Omental fat pad (tissue), 4 donors: ENCODE results near the gene DSTN. TPM values are rescaled to one million over a fixed set of nuclear protein-coding genes. Genes with fewer than 3 reads are reported as not detected.
"Not testable (repeated sequence)": the region's sequence is repeated elsewhere in the genome, so short reads cannot be mapped to it uniquely, and the experiment has no call there.

ENCODE experiments used
- ATAC-seq: fragments of 150-250 bp; one replicate; pipeline ENCODE4 v1.9.1; 2016; ENCODE audit warnings: mild to moderate bottlenecking, moderate library complexity; ENCODE audit not compliant: low FRiP score
- DNase-seq: peaks from one replicate; pipeline ENCODE4 v3.0.0-alpha.2; 2019; ENCODE audit warnings: low spot score
- CTCF ChIP-seq, 3 donors: fragments of 450-650 bp; IDR thresholded peaks; one replicate each; pipeline ENCODE4 v1.5.1; 2016 to 2017; ENCODE audit warnings: antibody characterized with exemption in 3 of 3, mild to moderate bottlenecking in 3 of 3, moderate library complexity in 2 of 3
- total RNA-seq, 4 donors: library from RNA; depleted of rRNA; stranded (reverse); fragments of >200 nt; gene quantifications; one replicate each; pipeline ENCODE4 v1.1.0, GENCODE V29; 2016

DSTN gene
- total RNA-seq, 4 donors from 2014 or later, result 147 to 228 (median 170) TPM

GRCh38 chr20:17655286-17655651 is 85.4 kb downstream of the DSTN start:
- DNase-seq (no peak), ATAC-seq (no peak)
- TF ChIP-seq CTCF (IDR thresholded peaks at IDR 0.05), result no peak

- ATAC-seq (no peak), DNase-seq (no peak)
- no peak for TF ChIP-seq CTCF (IDR thresholded peaks at IDR 0.05)
Measured at GRCh38 chr20:17655865-17656479, 86.1 kb downstream of the DSTN start.

GRCh38 chr20:17657079-17657825 is 87.4 kb downstream of the DSTN start:
- no peak for DNase-seq
- no peak for ATAC-seq
- TF ChIP-seq CTCF (IDR thresholded peaks at IDR 0.05), result no peak

GRCh38 chr20:17657898-17658647 is 88.2 kb downstream of the DSTN start:
- DNase-seq (no peak), ATAC-seq (no peak)

GRCh38 chr20:17658648-17658993 is 88.7 kb downstream of the DSTN start:
- no peak for DNase-seq
- no peak for TF ChIP-seq CTCF (IDR thresholded peaks at IDR 0.05)
- ATAC-seq, result no peak

More at GRCh38 chr20:17657898-17658647, 88.2 kb downstream of the DSTN start:
- TF ChIP-seq CTCF (IDR thresholded peaks at IDR 0.05), result no peak

GRCh38 chr20:17659344-17659743 is 89.5 kb downstream of the DSTN start:
- not testable (repeated sequence) for DNase-seq, ATAC-seq

Other genes starting within 250 kb of the DSTN start
- 1 to 10 TPM in 2 of 4 donors, under 1 TPM in 2; 0.38 to 2.0 (median 0.98) TPM for gene BFSP1, start 38.7 kb upstream of the DSTN start, total RNA-seq
- gene RRBP1, start 112.2 kb downstream of the DSTN start, total RNA-seq, result 100 to 1,000 TPM in 1 of 4 donors, 10 to 100 TPM in 3; 67.9 to 142 (median 87.2) TPM
- gene BANF2, start 129.9 kb downstream of the DSTN start, total RNA-seq, result not detected